Omental fat pad (tissue), 4 donors: Measurements from ENCODE around the gene MYLK. TPM values are rescaled to one million over a fixed set of nuclear protein-coding genes. Genes with fewer than 3 reads are reported as not detected.

Experiments
- ATAC-seq: fragments of 150-250 bp; one replicate; pipeline ENCODE4 v1.9.1; 2016; ENCODE audit warnings: mild to moderate bottlenecking, moderate library complexity; ENCODE audit not compliant: low FRiP score
- DNase-seq: peaks from one replicate; pipeline ENCODE4 v3.0.0-alpha.2; 2019; ENCODE audit warnings: low spot score
- total RNA-seq, 4 donors: library from RNA; depleted of rRNA; stranded (reverse); fragments of >200 nt; gene quantifications; one replicate each; pipeline ENCODE4 v1.1.0, GENCODE V29; 2016
- TF ChIP-seq, protein P1 (sequence below), 3 donors: fragments of 450-650 bp; IDR thresholded peaks; one replicate each; pipeline ENCODE4 v1.5.1; 2016 to 2017; ENCODE audit warnings: antibody characterized with exemption in 3 of 3, mild to moderate bottlenecking in 3 of 3, moderate library complexity in 2 of 3

Gene MYLK
- total RNA-seq, 4 donors from 2014 or later, result 26.8 to 188 (median 56.9) TPM

GRCh38 chr3:123778991-123779622 lies 105.0 kb downstream of the MYLK start:
- TF ChIP-seq, protein P1, sequence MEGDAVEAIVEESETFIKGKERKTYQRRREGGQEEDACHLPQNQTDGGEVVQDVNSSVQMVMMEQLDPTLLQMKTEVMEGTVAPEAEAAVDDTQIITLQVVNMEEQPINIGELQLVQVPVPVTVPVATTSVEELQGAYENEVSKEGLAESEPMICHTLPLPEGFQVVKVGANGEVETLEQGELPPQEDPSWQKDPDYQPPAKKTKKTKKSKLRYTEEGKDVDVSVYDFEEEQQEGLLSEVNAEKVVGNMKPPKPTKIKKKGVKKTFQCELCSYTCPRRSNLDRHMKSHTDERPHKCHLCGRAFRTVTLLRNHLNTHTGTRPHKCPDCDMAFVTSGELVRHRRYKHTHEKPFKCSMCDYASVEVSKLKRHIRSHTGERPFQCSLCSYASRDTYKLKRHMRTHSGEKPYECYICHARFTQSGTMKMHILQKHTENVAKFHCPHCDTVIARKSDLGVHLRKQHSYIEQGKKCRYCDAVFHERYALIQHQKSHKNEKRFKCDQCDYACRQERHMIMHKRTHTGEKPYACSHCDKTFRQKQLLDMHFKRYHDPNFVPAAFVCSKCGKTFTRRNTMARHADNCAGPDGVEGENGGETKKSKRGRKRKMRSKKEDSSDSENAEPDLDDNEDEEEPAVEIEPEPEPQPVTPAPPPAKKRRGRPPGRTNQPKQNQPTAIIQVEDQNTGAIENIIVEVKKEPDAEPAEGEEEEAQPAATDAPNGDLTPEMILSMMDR (IDR thresholded peaks at IDR 0.05), result no peak
- ATAC-seq (no peak), DNase-seq (no peak)

- TF ChIP-seq, protein P1 (IDR thresholded peaks at IDR 0.05), result no peak
- no peak for DNase-seq
Measured at GRCh38 chr3:123778525-123778924, 105.6 kb downstream of the MYLK start.

DNA sequence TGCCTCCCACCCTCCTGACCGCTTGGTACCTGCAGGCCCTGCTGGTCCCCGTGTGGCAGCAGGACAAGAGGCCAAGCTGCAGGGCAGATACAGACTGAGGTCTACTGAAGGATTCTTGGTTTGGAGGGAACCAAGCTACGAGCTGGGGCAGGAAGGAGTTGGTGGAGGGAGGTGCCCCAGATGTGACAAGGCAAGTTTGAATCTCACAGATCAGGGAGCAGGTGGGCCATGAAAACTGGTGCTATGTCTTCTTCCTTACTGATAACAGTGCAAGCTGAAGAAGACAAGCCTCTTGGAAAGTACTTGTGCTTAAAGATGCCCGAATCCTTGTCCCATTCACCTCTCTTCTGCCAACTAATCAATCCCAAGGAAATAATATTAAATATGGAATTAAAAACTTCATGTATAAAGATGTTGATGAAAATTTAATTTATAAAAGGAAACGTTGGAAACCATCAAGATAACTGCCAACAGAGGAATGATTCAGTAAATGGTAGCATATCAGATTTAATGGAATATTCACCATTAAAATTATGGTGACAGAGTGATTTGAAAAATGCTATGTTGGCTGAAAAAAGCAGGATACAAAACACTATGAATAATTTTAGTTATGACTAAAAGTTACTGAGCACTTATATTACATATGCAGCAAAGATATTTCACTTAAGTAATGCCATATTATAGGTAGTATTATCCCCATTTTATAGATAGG lies 107.9 kb downstream of the MYLK start:
- DNase-seq (no peak), ATAC-seq (no peak)
- TF ChIP-seq, protein P1 (IDR thresholded peaks at IDR 0.05), result no peak

More at GRCh38 chr3:123778525-123778924, 105.6 kb downstream of the MYLK start:
- ATAC-seq, result no peak

GRCh38 chr3:123774474-123774873 lies 109.7 kb downstream of the MYLK start:
- DNase-seq, result no peak
- TF ChIP-seq, protein P1 (IDR thresholded peaks at IDR 0.05), result no peak
- ATAC-seq, result no peak

GRCh38 chr3:123773681-123774431 lies 110.3 kb downstream of the MYLK start:
- TF ChIP-seq, protein P1 (IDR thresholded peaks at IDR 0.05), result no peak
- DNase-seq, result no peak
- ATAC-seq, result no peak

DNA sequence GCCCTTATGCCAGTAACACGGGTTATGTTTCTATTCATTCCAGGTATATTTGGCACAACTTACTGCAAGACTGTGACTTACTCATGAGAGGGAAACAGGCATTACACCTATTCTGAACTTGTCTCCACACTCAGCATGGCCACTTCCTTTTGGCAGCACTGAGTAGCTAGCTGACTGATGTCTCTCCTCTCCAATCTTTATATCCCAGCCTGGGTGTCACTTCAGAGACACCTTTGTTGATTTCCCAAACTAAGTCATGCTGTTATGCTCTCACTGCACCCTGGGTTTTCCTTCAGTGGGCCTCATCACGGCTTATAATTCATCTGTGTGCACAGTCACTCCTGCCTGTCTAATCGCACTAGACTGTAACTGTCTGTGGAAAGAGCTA lies 114.8 kb downstream of the MYLK start:
- TF ChIP-seq, protein P1 (IDR thresholded peaks at IDR 0.05), result no peak
- ATAC-seq (no peak), DNase-seq (no peak)
